ENCODE data around the gene PCSK9. TPM values are rescaled to one million over a fixed set of nuclear protein-coding genes. Genes with fewer than 3 reads are reported as not detected.

Gene PCSK9
- total RNA-seq, 1 experiment from 2014 or later = not detected

GRCh38 chr1:55055084-55055882 is 15.9 kb downstream of the PCSK9 start:
- H3K4me1 Mint-ChIP-seq (ENCODE audit: insufficient read depth, unreplicated experiment) = peaks cover 5% of the 10 kb centered on the region
- intact Hi-C loops (cut with micrococcal nuclease) = no loop called here
- ChIA-PET POLR2A (no interaction called here), CTCF (interaction anchor here (1.0 kb wide), 1 partner anchor 105 kb away, joined by 4 read pairs; no protein-coding TSS in a partner anchor)
- H3K27me3 Mint-ChIP-seq (ENCODE audit: insufficient read depth, unreplicated experiment) = no peaks in the 10 kb centered on the region
- H3K9me3 Mint-ChIP-seq (ENCODE audit: unreplicated experiment) = no peaks in the 10 kb centered on the region
- TF ChIP-seq CTCF (IDR thresholded peaks at IDR 0.05; ENCODE audit: unreplicated experiment) = no peak
- BruUV-seq (replicated peaks) = no TSS peak
- no peaks in the 10 kb centered on the region for H3K36me3 Mint-ChIP-seq (ENCODE audit: insufficient read depth, unreplicated experiment)
- H3K27ac Mint-ChIP-seq (ENCODE audit: low read depth, unreplicated experiment) = no peak overlapping the region
- DNase-seq (ENCODE audit: unreplicated experiment) = no peak
- no peak overlapping the region for H3K4me3 Mint-ChIP-seq (ENCODE audit: unreplicated experiment)

DNA sequence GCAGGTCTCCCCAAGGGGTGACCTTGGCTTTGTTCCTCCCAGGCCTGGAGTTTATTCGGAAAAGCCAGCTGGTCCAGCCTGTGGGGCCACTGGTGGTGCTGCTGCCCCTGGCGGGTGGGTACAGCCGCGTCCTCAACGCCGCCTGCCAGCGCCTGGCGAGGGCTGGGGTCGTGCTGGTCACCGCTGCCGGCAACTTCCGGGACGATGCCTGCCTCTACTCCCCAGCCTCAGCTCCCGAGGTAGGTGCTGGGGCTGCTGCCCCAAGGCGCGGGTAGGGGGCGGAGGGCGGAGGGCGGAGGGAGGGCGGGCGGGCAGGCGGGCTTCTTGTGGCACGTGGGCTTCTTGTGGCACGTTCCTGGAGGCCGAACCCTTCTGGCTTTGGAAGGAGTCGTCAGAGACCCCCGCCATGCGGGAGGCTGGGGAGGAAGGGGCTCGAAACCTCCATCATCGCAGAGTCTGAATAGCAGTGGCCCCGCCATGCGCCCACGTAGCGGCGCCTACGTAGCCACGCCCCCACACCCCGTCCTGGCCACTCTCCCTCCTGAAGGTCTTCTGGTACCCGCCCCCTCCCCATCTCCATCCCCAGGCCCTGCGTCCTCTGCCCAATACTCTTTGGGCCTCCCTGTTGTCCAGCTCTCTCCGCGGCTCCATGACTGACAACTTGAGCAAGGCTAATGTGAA is 16.7 kb downstream of the PCSK9 start:
- no peaks in the 10 kb centered on the region for H3K27me3 Mint-ChIP-seq (ENCODE audit: insufficient read depth, unreplicated experiment)
- no peak for TF ChIP-seq CTCF (IDR thresholded peaks at IDR 0.05; ENCODE audit: unreplicated experiment)
- ChIA-PET CTCF (no interaction called here), POLR2A (no interaction called here)
- intact Hi-C loops (cut with micrococcal nuclease) = no loop called here
- BruUV-seq (replicated peaks) = no TSS peak
- H3K4me3 Mint-ChIP-seq (ENCODE audit: unreplicated experiment) = no peak overlapping the region
- no peaks in the 10 kb centered on the region for H3K9me3 Mint-ChIP-seq (ENCODE audit: unreplicated experiment)
- no peak for DNase-seq (ENCODE audit: unreplicated experiment)
- H3K4me1 Mint-ChIP-seq (ENCODE audit: insufficient read depth, unreplicated experiment) = peaks cover 8% of the 10 kb centered on the region
- H3K27ac Mint-ChIP-seq (ENCODE audit: low read depth, unreplicated experiment) = no peak overlapping the region
- H3K36me3 Mint-ChIP-seq (ENCODE audit: insufficient read depth, unreplicated experiment) = no peaks in the 10 kb centered on the region

GRCh38 chr1:55056632-55056992 is 17.3 kb downstream of the PCSK9 start:
- no peak overlapping the region for H3K27ac Mint-ChIP-seq (ENCODE audit: low read depth, unreplicated experiment)
- ChIA-PET CTCF (no interaction called here), POLR2A (no interaction called here)
- intact Hi-C loops (cut with micrococcal nuclease) = no loop called here
- TF ChIP-seq CTCF (IDR thresholded peaks at IDR 0.05; ENCODE audit: unreplicated experiment) = no peak
- no peak for DNase-seq (ENCODE audit: unreplicated experiment)
- H3K36me3 Mint-ChIP-seq (ENCODE audit: insufficient read depth, unreplicated experiment) = no peaks in the 10 kb centered on the region
- H3K9me3 Mint-ChIP-seq (ENCODE audit: unreplicated experiment) = no peaks in the 10 kb centered on the region
- H3K4me1 Mint-ChIP-seq (ENCODE audit: insufficient read depth, unreplicated experiment) = peaks cover 8% of the 10 kb centered on the region
- no TSS peak for BruUV-seq (replicated peaks)
- no peak overlapping the region for H3K4me3 Mint-ChIP-seq (ENCODE audit: unreplicated experiment)
- H3K27me3 Mint-ChIP-seq (ENCODE audit: insufficient read depth, unreplicated experiment) = no peaks in the 10 kb centered on the region

- no peak for TF ChIP-seq CTCF (IDR thresholded peaks at IDR 0.05; ENCODE audit: unreplicated experiment)
- POLR2A ChIA-PET = no interaction called here
- Mint-ChIP-seq H3K36me3 (ENCODE audit: insufficient read depth, unreplicated experiment) (no peaks in the 10 kb centered on the region), H3K4me1 (ENCODE audit: insufficient read depth, unreplicated experiment) (peaks cover 8% of the 10 kb centered on the region), H3K4me3 (ENCODE audit: unreplicated experiment) (no peak overlapping the region), H3K27me3 (ENCODE audit: insufficient read depth, unreplicated experiment) (no peaks in the 10 kb centered on the region), H3K27ac (ENCODE audit: low read depth, unreplicated experiment) (no peak overlapping the region), H3K9me3 (ENCODE audit: unreplicated experiment) (no peaks in the 10 kb centered on the region)
- CTCF ChIA-PET = no interaction called here
- intact Hi-C loops (cut with micrococcal nuclease) = no loop called here
- DNase-seq (ENCODE audit: unreplicated experiment) = no peak
- no TSS peak for BruUV-seq (replicated peaks)
Measured at GRCh38 chr1:55057270-55057955, 18.1 kb downstream of the PCSK9 start.

Measured in MCF 10A (cell line).